Mesenchymal stem cell (in vitro differentiated cells and primary cell): ENCODE results near the gene DNAH11.

Experiments used
- DNase-seq: peaks from one replicate; pipeline ENCODE4 v3.0.0-alpha.2; 2013
- H2AFZ ChIP-seq: one replicate; pipeline ENCODE4 v1.6.1; 2013; ENCODE audit warnings: low read depth, mild to moderate bottlenecking, control low read depth, inconsistent platforms, low read length, moderate library complexity
- H2AK5ac ChIP-seq: 2 replicates; pipeline ENCODE4 v1.6.1; 2013; ENCODE audit warnings: low read length, moderate library complexity, mild to moderate bottlenecking, inconsistent platforms; ENCODE audit not compliant: severe bottlenecking
- H2BK120ac ChIP-seq: one replicate; pipeline ENCODE4 v1.6.1; 2013; ENCODE audit warnings: low read depth, mild to moderate bottlenecking, inconsistent platforms, low read length, moderate library complexity
- H2BK12ac ChIP-seq, 2 experiments: one replicate each; pipeline ENCODE4 v1.6.1; 2013; ENCODE audit warnings: inconsistent platforms in 2 of 2, low read length in 2 of 2, mild to moderate bottlenecking in 2 of 2, moderate library complexity in 2 of 2, control low read depth in 1 of 2
- H2BK15ac ChIP-seq: one replicate; pipeline ENCODE4 v1.6.1; 2013; ENCODE audit warnings: mild to moderate bottlenecking, low read depth, inconsistent platforms; ENCODE audit not compliant: poor library complexity, severe bottlenecking
- H2BK5ac ChIP-seq: 2 replicates; pipeline ENCODE4 v1.6.1; 2013; ENCODE audit warnings: low read depth, mild to moderate bottlenecking, low read length, control low read depth, inconsistent platforms; ENCODE audit not compliant: poor library complexity, severe bottlenecking
- H3K14ac ChIP-seq, 2 experiments: one replicate each; pipeline ENCODE4 v1.6.1; 2013; ENCODE audit warnings: inconsistent platforms in 2 of 2, low read length in 2 of 2, control low read depth in 1 of 2, mild to moderate bottlenecking in 1 of 2, moderate library complexity in 1 of 2
- H3K18ac ChIP-seq, 2 experiments: one replicate each; pipeline ENCODE4 v1.6.1; 2013; ENCODE audit warnings: inconsistent platforms in 2 of 2, low read length in 2 of 2, control low read depth in 1 of 2, low read depth in 1 of 2, mild to moderate bottlenecking in 1 of 2
- H3K23ac ChIP-seq, 2 experiments: one replicate each; pipeline ENCODE4 v1.6.1; 2013; ENCODE audit warnings: inconsistent platforms in 2 of 2, low read length in 2 of 2, mild to moderate bottlenecking in 2 of 2, moderate library complexity in 2 of 2, control low read depth in 1 of 2
- H3K27ac ChIP-seq: 2 replicates; pipeline ENCODE4 v1.5.1; 2013; ENCODE audit warnings: mild to moderate bottlenecking, moderate library complexity, low read length, control low read depth, inconsistent platforms; ENCODE audit not compliant: poor library complexity, severe bottlenecking
- H3K27me3 ChIP-seq, 2 experiments: 2 replicates each; pipeline versions ENCODE4 v1.6.1 to v1.7.0; 2013; ENCODE audit warnings: low read length in 2 of 2, mild to moderate bottlenecking in 2 of 2, moderate library complexity in 2 of 2, control low read depth in 1 of 2, inconsistent platforms in 1 of 2; ENCODE audit not compliant: control insufficient read depth in 1 of 2, insufficient read depth in 1 of 2
- H3K36me3 ChIP-seq, 2 experiments: 2 replicates each; pipeline versions ENCODE4 v1.6.1 to v1.7.0; 2013; ENCODE audit warnings: low read length in 2 of 2, control low read depth in 1 of 2, inconsistent platforms in 1 of 2, low read depth in 1 of 2, mild to moderate bottlenecking in 1 of 2; ENCODE audit not compliant: insufficient read depth in 2 of 2, control insufficient read depth in 1 of 2
- H3K4ac ChIP-seq, 2 experiments: one replicate each; pipeline ENCODE4 v1.6.1; 2013; ENCODE audit warnings: inconsistent platforms in 2 of 2, low read length in 2 of 2, mild to moderate bottlenecking in 2 of 2, moderate library complexity in 2 of 2, control low read depth in 1 of 2, low read depth in 1 of 2
- H3K4me1 ChIP-seq: 2 replicates; pipeline ENCODE4 v1.6.1; 2013; ENCODE audit warnings: low read depth, low read length, control low read depth; ENCODE audit not compliant: control insufficient read depth, insufficient read depth
- H3K4me2 ChIP-seq: 2 replicates; pipeline ENCODE4 v1.6.1; 2013; ENCODE audit warnings: low read length, mild to moderate bottlenecking, inconsistent platforms; ENCODE audit not compliant: poor library complexity, severe bottlenecking
- H3K4me3 ChIP-seq, 2 experiments: 2 replicates each; pipeline versions ENCODE4 v1.5.1 to v1.7.0; 2013; ENCODE audit warnings: low read length in 2 of 2, mild to moderate bottlenecking in 2 of 2, control low read depth in 1 of 2, low read depth in 1 of 2; ENCODE audit not compliant: insufficient read depth in 1 of 2
- H3K79me1 ChIP-seq: replicated peaks from 2 replicates; pipeline ENCODE4 v1.6.1; 2013; ENCODE audit warnings: mild to moderate bottlenecking, control low read depth, low read length, inconsistent platforms; ENCODE audit not compliant: poor library complexity, severe bottlenecking
- H3K9ac ChIP-seq: 2 replicates; pipeline ENCODE4 v1.7.0; 2013; ENCODE audit warnings: mild to moderate bottlenecking, low read length, moderate library complexity
- H3K9me3 ChIP-seq: 2 replicates; pipeline ENCODE4 v1.7.0; 2013; ENCODE audit warnings: mild to moderate bottlenecking, low read length; ENCODE audit not compliant: control insufficient read depth
- H4K8ac ChIP-seq: one replicate; pipeline ENCODE4 v1.6.1; 2013; ENCODE audit warnings: inconsistent platforms, mild to moderate bottlenecking, low read length, moderate library complexity
- H4K91ac ChIP-seq: one replicate; pipeline ENCODE4 v1.6.1; 2013; ENCODE audit warnings: mild to moderate bottlenecking, low read length, inconsistent platforms
- WGBS: methylation state at CpG from one replicate; pipeline ENCODE4 v1.1.7; 2013; ENCODE audit warnings: mixed read lengths; 5-methylcytosine and 5-hydroxymethylcytosine counted together

Gene DNAH11

GRCh38 chr7:21733837-21734236, 191.0 kb downstream of the DNAH11 start:
- no peaks in the 10 kb centered on the region for H3K4me1 ChIP-seq
- no peak overlapping the region for H3K27ac ChIP-seq
- H3K79me1 ChIP-seq: no peaks in the 10 kb centered on the region
- H2BK120ac ChIP-seq: no peak overlapping the region
- no peak overlapping the region for H3K4ac ChIP-seq
- no peaks in the 10 kb centered on the region for H3K27me3 ChIP-seq
- no peak overlapping the region for H2BK15ac ChIP-seq
- H3K4me3 ChIP-seq: no peak overlapping the region
- no peak overlapping the region for H3K23ac ChIP-seq
- H2AK5ac ChIP-seq: no peak overlapping the region
- no peak overlapping the region for H2AFZ ChIP-seq
- 50% methylated on average over 1 of the region's 5 CpGs for WGBS
- H2BK12ac ChIP-seq: no peak overlapping the region
- H3K9me3 ChIP-seq: peaks cover 5% of the 10 kb centered on the region
- H3K36me3 ChIP-seq: no peaks in the 10 kb centered on the region
- H3K14ac ChIP-seq: no peak overlapping the region
- no peak overlapping the region for H4K91ac ChIP-seq
- H3K18ac ChIP-seq: no peak overlapping the region
- H4K8ac ChIP-seq: no peak overlapping the region
- no peak overlapping the region for H3K4me2 ChIP-seq
- no peak overlapping the region for H3K9ac ChIP-seq
- DNase-seq: no peak
- H2BK5ac ChIP-seq: no peak overlapping the region

DNA sequence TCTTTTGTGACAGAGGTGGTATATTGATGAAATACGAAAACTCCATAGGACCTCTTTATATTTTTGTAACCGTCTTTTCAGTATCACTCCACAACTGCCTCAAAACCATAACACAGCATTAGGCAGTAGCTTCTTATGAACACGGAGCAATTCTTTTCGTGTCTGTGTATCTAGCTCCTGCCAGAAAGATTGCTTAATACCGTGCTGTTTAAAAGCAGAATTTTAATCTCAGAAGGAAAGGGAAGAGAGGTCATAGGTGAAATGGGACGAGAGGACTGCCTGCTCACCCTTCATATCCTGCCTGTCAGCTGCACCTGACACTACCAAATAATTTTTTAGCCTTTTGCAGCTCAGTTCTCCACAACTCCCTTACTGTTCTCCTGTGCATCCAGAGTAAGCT, 200.7 kb downstream of the DNAH11 start:
- Histone ChIP-seq H3K79me1 (no peaks in the 10 kb centered on the region), H3K4ac (no peak overlapping the region), H2BK5ac (no peak overlapping the region), H3K9me3 (no peaks in the 10 kb centered on the region), H2AK5ac (no peak overlapping the region), H3K14ac (no peak overlapping the region), H2AFZ (no peak overlapping the region), H3K4me1 (no peaks in the 10 kb centered on the region), H2BK120ac (no peak overlapping the region), H3K36me3 (no peaks in the 10 kb centered on the region), H3K23ac (no peak overlapping the region), H4K8ac (no peak overlapping the region), H2BK12ac (no peak overlapping the region), H3K27me3 (no peaks in the 10 kb centered on the region), H3K4me2 (no peak overlapping the region), H3K27ac (no peak overlapping the region), H2BK15ac (no peak overlapping the region), H3K18ac (no peak overlapping the region), H3K4me3 (no peak overlapping the region), H4K91ac (no peak overlapping the region), H3K9ac (no peak overlapping the region)
- DNase-seq: no peak
- WGBS: 100% methylated on average over 3 of the region's 6 CpGs

GRCh38 chr7:21746949-21747348, 204.1 kb downstream of the DNAH11 start:
- no peak overlapping the region for H2BK12ac ChIP-seq
- H4K91ac ChIP-seq: no peak overlapping the region
- H3K9ac ChIP-seq: no peak overlapping the region
- no peaks in the 10 kb centered on the region for H3K27me3 ChIP-seq
- no peak overlapping the region for H3K14ac ChIP-seq
- H3K27ac ChIP-seq: no peak overlapping the region
- H3K36me3 ChIP-seq: no peaks in the 10 kb centered on the region
- H4K8ac ChIP-seq: no peak overlapping the region
- no peak overlapping the region for H3K4me2 ChIP-seq
- H3K9me3 ChIP-seq: no peaks in the 10 kb centered on the region
- no peak overlapping the region for H3K23ac ChIP-seq
- no peak overlapping the region for H2AK5ac ChIP-seq
- H2BK5ac ChIP-seq: no peak overlapping the region
- WGBS: 80% methylated on average over 1 of the region's 1 CpG
- no peaks in the 10 kb centered on the region for H3K4me1 ChIP-seq
- no peak for DNase-seq
- H3K4me3 ChIP-seq: no peak overlapping the region
- H2BK120ac ChIP-seq: no peak overlapping the region
- H2BK15ac ChIP-seq: no peak overlapping the region
- no peak overlapping the region for H2AFZ ChIP-seq
- no peak overlapping the region for H3K18ac ChIP-seq
- H3K79me1 ChIP-seq: no peaks in the 10 kb centered on the region
- no peak overlapping the region for H3K4ac ChIP-seq

DNA sequence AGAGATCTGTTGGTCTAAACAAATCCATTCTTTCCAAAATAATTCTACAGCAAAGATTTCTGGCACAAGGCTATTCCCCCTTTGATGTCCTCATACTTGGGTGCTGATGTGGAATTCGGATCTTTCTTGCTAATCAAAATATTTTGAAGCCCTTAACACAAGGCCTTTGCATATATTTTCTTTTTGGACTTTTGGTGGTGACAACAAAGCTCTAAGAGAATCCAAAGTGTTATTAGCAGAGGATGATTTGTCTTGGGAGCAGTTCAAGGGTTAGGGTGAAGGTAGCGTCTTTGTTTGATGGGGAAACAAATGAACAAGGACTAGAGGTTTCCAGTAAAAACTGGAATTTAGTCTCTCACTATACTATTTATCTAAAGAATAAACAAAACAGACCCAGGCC, 205.0 kb downstream of the DNAH11 start:
- no peak overlapping the region for H2AK5ac ChIP-seq
- H2AFZ ChIP-seq: no peak overlapping the region
- no peak overlapping the region for H2BK15ac ChIP-seq
- H3K27ac ChIP-seq: no peak overlapping the region
- no peaks in the 10 kb centered on the region for H3K4me1 ChIP-seq
- no peak overlapping the region for H3K23ac ChIP-seq
- no peaks in the 10 kb centered on the region for H3K79me1 ChIP-seq
- no peak overlapping the region for H3K4me2 ChIP-seq
- H3K9me3 ChIP-seq: no peaks in the 10 kb centered on the region
- H3K18ac ChIP-seq: no peak overlapping the region
- no peak for DNase-seq
- no peak overlapping the region for H4K91ac ChIP-seq
- H3K36me3 ChIP-seq: no peaks in the 10 kb centered on the region
- H3K4ac ChIP-seq: no peak overlapping the region
- no peak overlapping the region for H2BK12ac ChIP-seq
- WGBS: 60% methylated on average over 1 of the region's 2 CpGs
- H2BK120ac ChIP-seq: no peak overlapping the region
- no peak overlapping the region for H3K14ac ChIP-seq
- no peaks in the 10 kb centered on the region for H3K27me3 ChIP-seq
- H3K4me3 ChIP-seq: no peak overlapping the region
- no peak overlapping the region for H2BK5ac ChIP-seq
- H3K9ac ChIP-seq: no peak overlapping the region
- no peak overlapping the region for H4K8ac ChIP-seq
